ENCODE results near the gene CYTIP.

DNA sequence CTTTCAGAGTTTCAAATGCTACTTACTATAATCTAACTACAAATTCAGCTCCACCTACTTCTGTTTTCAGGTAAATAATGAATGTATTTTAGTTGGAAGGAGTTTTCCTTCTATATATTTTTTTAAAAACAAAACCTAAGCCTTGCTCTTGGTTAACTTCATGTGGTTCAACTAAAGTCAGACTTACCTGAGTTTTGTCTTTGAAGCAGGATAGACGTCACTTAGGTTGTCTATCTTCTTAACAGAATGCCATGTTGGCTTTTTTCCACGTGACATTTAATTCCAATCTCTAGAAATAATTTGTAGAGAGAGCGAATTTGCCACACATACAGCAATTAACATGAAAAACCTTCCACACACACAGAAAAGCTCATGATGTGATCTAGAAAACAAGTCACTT is 43.9 kb upstream of the CYTIP start:
- TF ChIP-seq SIN3A (IDR thresholded peaks at IDR 0.05; ENCODE audit: borderline replicate concordance, low read depth, low read length) (no peak), EP300 (IDR thresholded peaks at IDR 0.05; ENCODE audit: borderline replicate concordance in 1 of 2, low read depth in 1 of 2, low read length in 1 of 2) (no peak)

Data from SK-N-SH (cell line).